Measurements from ENCODE around the gene CARD11.

- TF ChIP-seq CTCF (IDR thresholded peaks at IDR 0.05 in 8 of 11, conservative IDR thresholded peaks at IDR 0.05 in 3 of 11) (no peak), POLR2A (IDR thresholded peaks at IDR 0.05) (no peak)
Measured at GRCh38 chr7:2879354-2879753, 164.3 kb downstream of the CARD11 start.

Data from spleen (tissue), 7 donors.